Keratinocyte (primary cell): ENCODE results near the gene DIP2C.

Source experiments
- CTCF ChIP-seq, 3 experiments: IDR thresholded peaks in 1 of 3; conservative IDR thresholded peaks in 1 of 3; optimal IDR thresholded peaks in 1 of 3; 2 replicates in 2 of 3; 3 replicates in 1 of 3; pipeline versions ENCODE3 to v1.5.1; 2011; ENCODE audit warnings: low read length in 3 of 3, mild to moderate bottlenecking in 3 of 3, moderate library complexity in 2 of 3, control low read depth in 1 of 3, inconsistent platforms in 1 of 3; ENCODE audit not compliant: insufficient read depth in 2 of 3; ENCODE audit errors: extremely low read depth in 1 of 3
- EZH2 ChIP-seq: IDR thresholded peaks from one replicate; pipeline ENCODE4 v1.6.1; 2012; ENCODE audit warnings: inconsistent platforms, mild to moderate bottlenecking, low read length, moderate library complexity

GRCh38 chr10:374354-374753, 315.1 kb downstream of the DIP2C start:
- TF ChIP-seq CTCF (optimal IDR thresholded peaks at IDR 0.05 in 1 of 3, IDR thresholded peaks at IDR 0.05 in 1 of 3, conservative IDR thresholded peaks at IDR 0.05 in 1 of 3; ENCODE audit: extremely low read depth in 1 of 3, insufficient read depth in 2 of 3, low read length in 3 of 3) (no peak), EZH2 (no peak)
